SK-N-SH treated with all-trans-retinoic acid at 6 μM for 48 hours (cell line): ENCODE data around the gene MAP3K14.

Source experiments
- ATAC-seq: fragments of 200-7000 bp; cut with Tn5 transposase; 3 replicates; pipeline ENCODE4 v1.9.1; 2020; ENCODE audit warnings: mild to moderate bottlenecking, moderate library complexity
- CREB5 ChIP-seq: fragments of 250-450 bp; sonication (Bioruptor Pico); IDR thresholded peaks from 2 replicates; pipeline ENCODE4 v1.5.1; 2020; ENCODE audit warnings: low read depth, mild to moderate bottlenecking, moderate library complexity
- CSDC2 ChIP-seq: fragments of 250-450 bp; sonication (Bioruptor Pico); IDR thresholded peaks from 2 replicates; pipeline ENCODE4 v1.5.0; 2020; ENCODE audit warnings: mild to moderate bottlenecking, moderate library complexity
- CSRNP3 ChIP-seq: fragments of 250-450 bp; sonication (Bioruptor Pico); IDR thresholded peaks from 2 replicates; pipeline ENCODE4 v1.5.1; 2021; ENCODE audit warnings: mild to moderate bottlenecking, moderate library complexity
- ESRRG ChIP-seq: fragments of 250-450 bp; sonication (Bioruptor Pico); IDR thresholded peaks from 2 replicates; pipeline ENCODE4 v1.6.1; 2021; ENCODE audit warnings: mild to moderate bottlenecking
- ISL1 ChIP-seq: fragments of 250-450 bp; sonication (Bioruptor Pico); IDR thresholded peaks from 2 replicates; pipeline ENCODE4 v2.1.2; 2022; ENCODE audit warnings: mild to moderate bottlenecking, moderate library complexity
- OSR1 ChIP-seq: fragments of 250-450 bp; sonication (Bioruptor Pico); IDR thresholded peaks from 2 replicates; pipeline ENCODE4 v1.8.0; 2022; ENCODE audit warnings: moderate library complexity, mild to moderate bottlenecking, inconsistent platforms
- PATZ1 ChIP-seq: fragments of 250-450 bp; sonication (Bioruptor Pico); IDR thresholded peaks from 2 replicates; pipeline ENCODE4 v1.8.0; 2020; ENCODE audit warnings: mild to moderate bottlenecking, moderate library complexity, borderline replicate concordance
- POU6F1 ChIP-seq: fragments of 250-450 bp; sonication (Bioruptor Pico); IDR thresholded peaks from 2 replicates; pipeline ENCODE4 v1.8.0; 2021; ENCODE audit warnings: low read depth, mild to moderate bottlenecking, moderate library complexity, borderline replicate concordance
- PPARA ChIP-seq: fragments of 250-450 bp; sonication (Bioruptor Pico); IDR thresholded peaks from 2 replicates; pipeline ENCODE4 v1.5.0; 2020; ENCODE audit warnings: mild to moderate bottlenecking, borderline replicate concordance
- RARB ChIP-seq: fragments of 250-450 bp; sonication (Bioruptor Pico); IDR thresholded peaks from 2 replicates; pipeline ENCODE4 v1.8.0; 2021; ENCODE audit warnings: mild to moderate bottlenecking, moderate library complexity
- SNAI2 ChIP-seq: fragments of 250-450 bp; sonication (Bioruptor Pico); IDR thresholded peaks from 2 replicates; pipeline ENCODE4 v1.5.0; 2020; ENCODE audit warnings: mild to moderate bottlenecking, moderate library complexity
- TCF4 ChIP-seq: fragments of 250-450 bp; sonication (Bioruptor Pico); IDR thresholded peaks from 2 replicates; pipeline ENCODE4 v1.8.0; 2021; ENCODE audit warnings: mild to moderate bottlenecking, moderate library complexity, borderline replicate concordance
- TOX ChIP-seq: fragments of 250-450 bp; sonication (Bioruptor Pico); IDR thresholded peaks from 2 replicates; pipeline ENCODE4 v1.8.0; 2021; ENCODE audit warnings: mild to moderate bottlenecking, moderate library complexity, borderline replicate concordance
- TSHZ2 ChIP-seq: fragments of 250-450 bp; sonication (Bioruptor Pico); IDR thresholded peaks from 2 replicates; pipeline ENCODE4 v1.5.0; 2020; ENCODE audit warnings: mild to moderate bottlenecking, moderate library complexity
- ZC3H10 ChIP-seq: fragments of 250-450 bp; sonication (Bioruptor Pico); IDR thresholded peaks from 2 replicates; pipeline ENCODE4 v1.5.1; 2021; ENCODE audit warnings: mild to moderate bottlenecking, moderate library complexity
- ZFP3 ChIP-seq: fragments of 250-450 bp; sonication (Bioruptor Pico); IDR thresholded peaks from 2 replicates; pipeline ENCODE4 v1.5.0; 2020; ENCODE audit warnings: mild to moderate bottlenecking, moderate library complexity
- ZFP30 ChIP-seq: fragments of 450-650 bp; formaldehyde crosslinking; IDR thresholded peaks from 2 replicates; pipeline ENCODE4 v1.5.0; 2022; ENCODE audit warnings: mild to moderate bottlenecking, moderate library complexity
- ZNF565 ChIP-seq: fragments of 450-650 bp; formaldehyde crosslinking; conservative IDR thresholded peaks from 2 replicates; pipeline ENCODE4 v1.5.0; 2020; ENCODE audit warnings: low read depth, mild to moderate bottlenecking, moderate library complexity
- ZNF70 ChIP-seq: fragments of 450-650 bp; formaldehyde crosslinking; IDR thresholded peaks from 2 replicates; pipeline ENCODE4 v1.5.0; 2020; ENCODE audit warnings: mild to moderate bottlenecking, moderate library complexity
- ZNF8 ChIP-seq: fragments of 450-650 bp; formaldehyde crosslinking; IDR thresholded peaks from 2 replicates; pipeline ENCODE4 v1.5.0; 2020; ENCODE audit warnings: mild to moderate bottlenecking, moderate library complexity

Gene MAP3K14

DNA sequence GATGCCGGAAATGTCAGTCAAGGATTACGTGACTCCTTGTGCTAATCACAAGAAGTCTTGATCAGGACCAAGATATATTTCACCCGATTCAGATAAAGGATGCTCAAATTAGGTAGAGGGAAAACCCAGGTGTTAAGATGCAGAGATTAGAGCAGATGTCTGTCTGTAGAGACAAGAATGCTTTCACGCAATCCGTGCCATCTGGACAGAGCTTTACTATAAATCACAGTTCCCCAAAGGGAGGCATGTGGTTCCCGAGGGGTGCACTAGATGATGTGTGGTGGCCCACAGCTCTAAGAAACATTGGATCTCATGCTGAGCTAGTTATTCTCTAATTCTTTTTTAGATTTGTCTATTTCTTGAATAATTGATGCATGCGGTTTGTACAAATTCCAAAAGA, 9.8 kb upstream of the MAP3K14 start:
- TF ChIP-seq TOX (CRISPR knock-in tag) (no peak), TCF4 (no peak), TSHZ2 (CRISPR knock-in tag) (no peak), ESRRG (no peak), ISL1 (CRISPR knock-in tag) (no peak), ZNF8 (CRISPR knock-in tag) (no peak), ZFP30 (CRISPR knock-in tag) (no peak)
- ATAC-seq = no peak

- TF ChIP-seq PPARA (no peak), CSRNP3 (CRISPR knock-in tag) (no peak), ISL1 (CRISPR knock-in tag) (no peak), TOX (CRISPR knock-in tag) (no peak), ZNF70 (CRISPR knock-in tag) (no peak), POU6F1 (CRISPR knock-in tag) (no peak), ESRRG (no peak), PATZ1 (CRISPR knock-in tag) (no peak), ZFP3 (CRISPR knock-in tag) (no peak), ZC3H10 (CRISPR knock-in tag) (no peak), RARB (no peak), OSR1 (CRISPR knock-in tag) (no peak), SNAI2 (no peak), TCF4 (no peak), TSHZ2 (CRISPR knock-in tag) (no peak), CSDC2 (CRISPR knock-in tag) (no peak), CREB5 (CRISPR knock-in tag) (no peak), ZNF565 (CRISPR knock-in tag) (no peak)
- ATAC-seq = no peak
These were observed 9.0 kb upstream of the MAP3K14 start for GRCh38 chr17:45325810-45326209.
